Activated T-cell treated with anti-CD3 and anti-CD28 coated beads, Interleukin-2, amount 50 U/mL, for 4 hours (primary cell): ENCODE measurements around the gene C10orf67. TPM values are rescaled to one million over a fixed set of nuclear protein-coding genes. Genes with fewer than 3 reads are reported as not detected.

Experiments
- ATAC-seq, 2 donors: fragments of 200-7000 bp; cut with Tn5 transposase; one replicate each; pipeline ENCODE4 v1.10.0; 2021
- DNase-seq: peaks from one replicate; pipeline ENCODE4 v3.0.0-alpha.2; 2020
- H3K27me3 Mint-ChIP-seq: one replicate; pipeline ENCODE4 v1.8.0; 2021; ENCODE audit warnings: low read depth, mixed read lengths
- H3K36me3 Mint-ChIP-seq: one replicate; pipeline ENCODE4 v1.8.0; 2022; ENCODE audit warnings: mixed read lengths; ENCODE audit not compliant: insufficient read depth
- H3K4me1 Mint-ChIP-seq: one replicate; pipeline ENCODE4 v1.8.0; 2021; ENCODE audit warnings: low read depth, mixed read lengths
- H3K4me3 Mint-ChIP-seq: one replicate; pipeline ENCODE4 v1.8.0; 2021; ENCODE audit warnings: mild to moderate bottlenecking, moderate library complexity, mixed read lengths
- H3K9me3 Mint-ChIP-seq: one replicate; pipeline ENCODE4 v1.8.0; 2021; ENCODE audit warnings: mixed read lengths
- total RNA-seq, 3 donors: library from RNA; stranded (reverse); gene quantifications; one replicate each; pipeline ENCODE4 v1.2.1, GENCODE V29; 2021

The C10orf67 gene
- total RNA-seq, 3 donors from 2014 or later: 0.42 to 1.1 (median 0.73) TPM

DNA sequence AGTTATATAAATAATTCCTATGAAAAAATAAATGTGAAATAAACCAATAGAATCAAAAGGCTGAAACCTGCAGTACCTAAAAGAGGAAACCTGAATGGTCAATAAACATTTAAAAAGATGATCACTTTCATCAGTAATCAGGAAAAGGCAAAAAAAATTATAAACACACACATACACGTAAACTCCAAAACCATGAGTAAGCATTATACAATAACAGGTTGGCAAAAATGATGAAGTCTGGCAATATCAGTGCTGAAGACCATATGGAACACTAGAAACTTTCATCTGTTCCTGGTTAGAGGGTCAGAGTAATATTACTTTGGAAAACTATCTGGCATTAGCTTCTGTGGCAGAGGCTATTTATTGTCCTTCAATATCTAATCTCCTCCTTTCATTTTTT lies 114.0 kb downstream of the C10orf67 start:
- DNase-seq: no peak
- Mint-ChIP-seq H3K4me1 (no peaks in the 10 kb centered on the region), H3K27me3 (peaks cover 12% of the 10 kb centered on the region), H3K36me3 (no peaks in the 10 kb centered on the region), H3K9me3 (peaks cover 8% of the 10 kb centered on the region), H3K4me3 (no peak overlapping the region)
- no peak for ATAC-seq

DNA sequence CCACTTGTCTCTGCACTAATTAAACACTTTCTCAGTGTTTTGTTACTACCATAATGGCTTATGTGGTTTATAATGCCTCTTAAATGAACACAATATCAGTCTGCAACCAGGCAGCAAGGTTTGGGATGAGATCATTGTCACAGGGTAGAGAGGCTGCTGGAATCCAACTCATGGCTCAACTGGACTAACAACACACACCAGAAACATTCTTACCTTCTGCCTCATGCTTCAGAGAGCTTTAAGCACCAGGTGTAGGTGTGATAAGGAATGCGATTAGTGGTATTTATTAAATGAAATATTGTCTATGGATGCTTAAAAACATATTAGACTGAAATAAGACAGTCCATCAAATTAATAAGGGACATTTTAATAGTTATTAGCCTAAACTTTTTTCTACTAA lies 127.1 kb downstream of the C10orf67 start:
- no peak for DNase-seq
- Mint-ChIP-seq H3K4me3 (no peak overlapping the region), H3K36me3 (no peaks in the 10 kb centered on the region)

DNA sequence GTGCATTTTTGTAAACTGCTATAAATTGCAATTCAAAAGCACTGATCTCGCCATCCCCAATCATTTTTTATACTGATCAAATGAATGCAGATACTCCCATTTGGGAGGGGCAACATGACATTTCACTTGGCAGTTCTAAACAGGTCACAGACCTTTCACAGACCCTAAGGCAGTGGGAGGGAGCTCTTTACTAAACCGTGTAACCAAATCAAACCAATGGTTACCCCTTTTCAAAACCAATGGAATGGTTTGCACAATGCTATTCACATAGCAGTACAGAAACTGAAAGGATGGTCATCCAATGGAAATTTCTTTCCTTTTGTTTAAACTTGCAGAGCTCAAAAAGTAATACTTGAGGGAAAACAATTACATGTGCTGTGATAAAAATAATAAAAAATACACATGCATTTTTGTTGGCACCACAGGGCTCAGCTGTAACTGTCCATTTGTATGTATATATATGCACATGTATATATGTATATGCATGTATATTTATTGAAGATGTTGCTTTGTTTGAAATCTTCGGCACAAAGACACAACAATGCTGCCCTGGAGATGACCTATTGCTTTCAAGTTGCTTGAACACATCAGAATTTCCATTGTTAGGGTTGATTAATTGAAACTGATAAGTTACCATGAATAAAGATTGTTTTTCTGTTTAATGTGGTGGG lies 138.5 kb downstream of the C10orf67 start:
- H3K27me3 Mint-ChIP-seq: peaks cover 48% of the 10 kb centered on the region
- no peaks in the 10 kb centered on the region for H3K4me1 Mint-ChIP-seq
- H3K4me3 Mint-ChIP-seq: no peak overlapping the region
- DNase-seq: no peak
- no peak for ATAC-seq
- H3K9me3 Mint-ChIP-seq: no peaks in the 10 kb centered on the region
- no peaks in the 10 kb centered on the region for H3K36me3 Mint-ChIP-seq

More for the DNA sequence above, 127.1 kb downstream of the C10orf67 start:
- no peaks in the 10 kb centered on the region for H3K4me1 Mint-ChIP-seq
- H3K27me3 Mint-ChIP-seq: peaks cover 21% of the 10 kb centered on the region
- ATAC-seq: no peak
- H3K9me3 Mint-ChIP-seq: no peaks in the 10 kb centered on the region

DNA sequence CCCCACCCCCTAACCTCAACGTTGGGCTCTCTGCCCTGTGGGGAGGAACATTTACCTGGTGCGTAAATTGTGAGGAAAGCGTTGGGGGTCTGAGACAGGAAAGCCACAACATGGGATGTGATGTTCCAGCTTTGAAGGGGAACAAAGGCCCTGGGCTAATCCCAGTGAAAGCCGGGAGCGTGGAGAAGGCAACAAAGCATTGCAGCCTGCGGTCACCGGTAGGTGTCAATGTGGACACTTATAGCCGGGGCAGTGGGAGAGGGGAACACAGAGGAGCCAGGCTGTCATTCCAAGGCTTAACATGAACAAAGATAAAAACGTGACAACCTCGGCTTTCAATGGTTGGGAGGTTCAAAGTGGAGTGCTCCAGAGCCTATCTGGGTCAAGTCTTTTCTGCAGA lies 139.8 kb downstream of the C10orf67 start:
- no peaks in the 10 kb centered on the region for H3K9me3 Mint-ChIP-seq

GRCh38 chr10:23203369-23204325 lies 140.9 kb downstream of the C10orf67 start:
- DNase-seq (no peak), ATAC-seq (no peak)
- peaks cover 57% of the 10 kb centered on the region for H3K27me3 Mint-ChIP-seq
- no peaks in the 10 kb centered on the region for H3K36me3 Mint-ChIP-seq
- H3K4me3 Mint-ChIP-seq: no peak overlapping the region
- H3K9me3 Mint-ChIP-seq: no peaks in the 10 kb centered on the region
- H3K4me1 Mint-ChIP-seq: no peaks in the 10 kb centered on the region

More for the DNA sequence above, 139.8 kb downstream of the C10orf67 start:
- H3K27me3 Mint-ChIP-seq: peaks cover 57% of the 10 kb centered on the region
- H3K4me1 Mint-ChIP-seq: no peaks in the 10 kb centered on the region
- no peak overlapping the region for H3K4me3 Mint-ChIP-seq
- DNase-seq (no peak), ATAC-seq (no peak)
- no peaks in the 10 kb centered on the region for H3K36me3 Mint-ChIP-seq

DNA sequence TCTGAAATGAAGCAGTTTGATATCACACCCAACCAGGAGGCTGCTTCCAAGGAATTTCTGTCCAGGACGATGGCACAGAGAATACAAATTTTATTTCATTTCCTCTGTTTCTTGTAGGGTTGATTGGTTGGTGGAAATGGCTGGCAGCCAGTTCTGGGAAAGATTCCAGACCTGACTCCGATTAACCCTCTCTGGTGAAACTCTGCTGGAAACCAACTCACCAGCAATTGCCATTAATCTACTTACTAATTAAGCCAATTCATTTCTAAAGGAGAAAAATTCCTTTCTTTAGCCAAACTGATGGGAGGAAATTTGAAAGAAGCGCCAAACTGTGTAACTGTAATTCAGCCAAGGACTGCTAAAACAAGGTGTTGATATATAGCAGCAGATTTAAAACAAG lies 141.8 kb downstream of the C10orf67 start:
- no peak for DNase-seq
- no peak overlapping the region for H3K4me3 Mint-ChIP-seq
- H3K4me1 Mint-ChIP-seq: no peaks in the 10 kb centered on the region
- H3K9me3 Mint-ChIP-seq: no peaks in the 10 kb centered on the region
- no peaks in the 10 kb centered on the region for H3K36me3 Mint-ChIP-seq
- H3K27me3 Mint-ChIP-seq: peaks cover 65% of the 10 kb centered on the region
- no peak for ATAC-seq

DNA sequence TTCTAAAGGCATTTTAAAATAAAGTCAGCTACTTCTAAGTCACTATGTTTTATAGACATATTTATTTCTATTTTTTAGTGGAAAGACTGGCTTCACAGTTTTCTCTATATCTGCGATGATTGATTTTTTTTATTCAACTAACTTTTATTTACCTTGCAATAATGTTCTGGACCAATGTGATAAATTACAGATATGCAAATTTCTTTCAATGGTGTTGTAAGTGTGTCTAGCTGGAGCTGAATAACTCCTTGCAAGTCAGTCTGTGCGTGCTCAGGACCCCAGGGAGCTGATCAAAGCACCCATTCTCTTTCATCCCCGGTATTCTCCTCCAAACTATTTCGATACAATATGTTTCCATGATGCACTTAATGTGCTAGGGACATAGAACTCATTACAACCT lies 142.8 kb downstream of the C10orf67 start:
- no peaks in the 10 kb centered on the region for H3K9me3 Mint-ChIP-seq

GRCh38 chr10:23200997-23201652 lies 143.5 kb downstream of the C10orf67 start:
- ATAC-seq: no peak
- H3K4me3 Mint-ChIP-seq: no peak overlapping the region
- H3K4me1 Mint-ChIP-seq: no peaks in the 10 kb centered on the region
- no peaks in the 10 kb centered on the region for H3K9me3 Mint-ChIP-seq
- H3K27me3 Mint-ChIP-seq: peaks cover 80% of the 10 kb centered on the region
- DNase-seq: no peak
- no peaks in the 10 kb centered on the region for H3K36me3 Mint-ChIP-seq

More for the DNA sequence above, 142.8 kb downstream of the C10orf67 start:
- Mint-ChIP-seq H3K4me1 (no peaks in the 10 kb centered on the region), H3K27me3 (peaks cover 73% of the 10 kb centered on the region), H3K36me3 (no peaks in the 10 kb centered on the region), H3K4me3 (no peak overlapping the region)
- no peak for DNase-seq
- no peak for ATAC-seq

DNA sequence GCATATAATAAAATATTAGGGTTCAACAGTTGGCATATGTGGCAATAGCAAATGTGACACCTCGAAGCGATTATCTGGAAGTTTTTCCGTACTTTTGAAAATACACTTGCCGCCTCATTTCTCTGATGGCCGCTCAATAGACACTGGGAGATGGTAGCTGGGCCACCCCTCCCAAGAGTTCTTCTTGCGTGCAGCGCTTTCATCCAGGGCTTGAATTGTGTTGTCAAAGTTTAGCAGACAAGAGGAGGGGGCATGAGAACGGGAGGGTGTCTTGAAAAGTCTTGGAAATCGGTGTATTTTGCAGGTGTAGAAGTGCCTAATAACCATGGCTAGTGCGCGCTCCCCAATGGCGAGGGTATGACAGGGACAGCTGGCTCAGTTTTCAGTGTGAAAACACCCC lies 144.0 kb downstream of the C10orf67 start:
- no peak for ATAC-seq
- no peaks in the 10 kb centered on the region for H3K9me3 Mint-ChIP-seq
- no peak for DNase-seq
- no peak overlapping the region for H3K4me3 Mint-ChIP-seq
- peaks cover 86% of the 10 kb centered on the region for H3K27me3 Mint-ChIP-seq
- H3K36me3 Mint-ChIP-seq: no peaks in the 10 kb centered on the region
- no peaks in the 10 kb centered on the region for H3K4me1 Mint-ChIP-seq

DNA sequence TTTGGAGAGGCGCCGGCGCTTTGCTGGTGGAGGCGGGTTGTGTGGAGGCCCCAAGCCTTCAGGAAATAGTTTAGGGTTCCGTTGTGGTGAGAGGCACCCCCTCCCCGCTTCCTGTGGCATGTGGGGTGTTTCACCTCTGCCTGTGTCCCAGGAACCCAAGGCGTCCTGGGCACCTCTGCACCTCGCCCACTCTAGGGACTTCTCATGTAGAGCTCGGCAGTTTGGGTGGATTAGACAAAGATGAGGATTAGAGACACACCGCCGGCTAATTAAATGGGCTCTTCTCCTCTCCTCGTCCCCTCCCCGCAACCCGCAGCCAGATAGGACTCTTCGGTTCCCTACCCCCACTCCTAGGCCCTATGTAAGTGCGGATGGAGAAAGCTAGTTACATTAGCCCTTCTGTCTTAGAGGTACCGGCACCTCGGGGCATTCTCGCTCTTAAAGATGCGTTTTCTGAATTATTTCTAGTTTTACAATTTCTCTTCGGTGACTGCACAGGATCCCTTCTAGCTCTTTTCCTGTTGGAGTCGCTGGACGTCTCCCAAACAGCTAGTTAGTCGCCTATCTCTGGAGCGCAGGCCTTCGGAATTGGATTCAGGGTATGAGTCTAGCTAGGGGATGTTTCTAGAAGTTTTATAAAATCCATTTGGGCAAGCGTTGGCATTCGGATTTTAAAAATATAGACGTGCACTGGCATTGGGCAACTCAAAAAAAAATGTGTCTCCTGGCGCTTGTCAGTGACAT lies 144.7 kb downstream of the C10orf67 start:
- Mint-ChIP-seq H3K36me3 (no peaks in the 10 kb centered on the region), H3K9me3 (no peaks in the 10 kb centered on the region), H3K4me3 (no peak overlapping the region), H3K4me1 (no peaks in the 10 kb centered on the region), H3K27me3 (peaks cover 89% of the 10 kb centered on the region)
- DNase-seq: no peak
- ATAC-seq: no peak

DNA sequence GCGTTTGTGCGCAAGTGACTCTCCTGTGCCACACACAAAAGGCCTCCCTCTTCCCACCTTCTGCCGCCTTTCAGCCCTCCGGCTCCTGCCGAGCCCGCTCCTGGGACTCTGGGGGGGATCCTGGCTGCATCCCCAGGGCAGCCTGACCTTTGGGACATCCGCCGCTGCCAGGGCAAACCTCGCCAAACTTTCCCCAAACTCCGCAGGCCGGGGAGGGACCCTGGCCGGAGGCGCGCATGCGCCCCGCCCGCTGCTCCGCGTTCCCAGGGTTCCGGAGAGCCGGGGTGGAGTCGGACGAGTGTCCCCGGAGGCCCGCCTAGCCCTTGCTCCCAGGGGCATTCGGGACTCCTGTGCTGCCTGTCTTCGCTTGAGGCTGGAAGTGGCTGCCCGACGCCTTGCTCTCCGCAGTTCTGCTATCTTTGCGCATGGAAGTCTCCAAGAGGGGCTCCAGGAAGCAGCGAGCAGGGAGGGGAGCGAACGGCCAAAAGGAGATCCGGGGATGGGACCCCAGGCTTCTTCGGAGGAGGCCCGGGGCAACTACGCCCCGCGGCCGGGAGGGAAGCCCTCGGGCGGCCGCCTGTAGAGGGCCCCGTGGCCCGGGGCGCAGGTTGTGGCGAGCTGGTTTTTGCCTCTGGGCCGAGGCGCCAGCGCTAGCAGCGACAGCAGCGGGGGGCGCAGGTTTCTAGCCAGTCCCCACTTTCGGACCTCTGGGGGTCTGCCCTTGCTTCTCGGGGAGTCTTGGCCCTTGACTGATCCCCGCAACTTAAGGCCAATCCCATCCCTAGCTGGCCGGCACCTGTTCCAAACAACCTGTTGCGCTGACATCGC lies 145.4 kb downstream of the C10orf67 start:
- H3K27me3 Mint-ChIP-seq: peaks cover 87% of the 10 kb centered on the region
- no peak overlapping the region for H3K4me3 Mint-ChIP-seq
- DNase-seq (no peak), ATAC-seq (no peak)
- H3K4me1 Mint-ChIP-seq: no peaks in the 10 kb centered on the region
- no peaks in the 10 kb centered on the region for H3K36me3 Mint-ChIP-seq
- no peaks in the 10 kb centered on the region for H3K9me3 Mint-ChIP-seq

- DNase-seq (no peak), ATAC-seq (no peak)
- H3K4me1 Mint-ChIP-seq: peaks cover 2% of the 10 kb centered on the region
- no peaks in the 10 kb centered on the region for H3K36me3 Mint-ChIP-seq
- no peaks in the 10 kb centered on the region for H3K9me3 Mint-ChIP-seq
- peaks cover 85% of the 10 kb centered on the region for H3K27me3 Mint-ChIP-seq
- H3K4me3 Mint-ChIP-seq: no peak overlapping the region
Measured at GRCh38 chr10:23198610-23198939, 146.0 kb downstream of the C10orf67 start.

DNA sequence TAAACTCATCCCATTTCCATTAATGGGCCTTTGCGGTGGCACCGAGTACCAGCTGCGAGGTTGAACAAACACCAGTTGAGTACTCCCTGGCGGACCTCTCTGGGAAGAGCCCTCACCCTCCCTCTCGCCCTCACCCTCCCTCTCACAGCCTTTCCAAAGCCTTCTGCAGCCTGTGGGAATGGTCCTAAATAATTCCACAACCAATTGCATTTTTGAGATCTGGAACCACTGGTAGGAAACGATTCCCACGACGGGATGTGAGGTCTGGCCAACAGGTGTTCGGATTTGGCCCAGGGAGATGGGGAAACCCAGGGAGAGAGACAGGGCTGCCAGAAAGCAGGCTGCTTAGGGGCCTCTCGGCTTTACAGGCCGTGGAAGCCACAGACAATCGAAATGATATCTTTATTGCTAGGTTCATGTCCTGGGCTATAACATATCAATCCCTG lies 147.2 kb downstream of the C10orf67 start:
- Mint-ChIP-seq H3K9me3 (no peaks in the 10 kb centered on the region), H3K27me3 (peaks cover 82% of the 10 kb centered on the region), H3K36me3 (no peaks in the 10 kb centered on the region), H3K4me1 (peaks cover 2% of the 10 kb centered on the region), H3K4me3 (no peak overlapping the region)
- DNase-seq: no peak
- ATAC-seq: no peak
